ENCODE measurements around the gene NR6A1. TPM values are rescaled to one million over a fixed set of nuclear protein-coding genes. Genes with fewer than 3 reads are reported as not detected.

NR6A1 gene
- total RNA-seq, 2 experiments from 2014 or later = 0.82 to 1.1 TPM

GRCh38 chr9:124498040-124498439 lies 273.1 kb downstream of the NR6A1 start:
- no peak overlapping the region for H3K27ac Mint-ChIP-seq
- H3K9me3 Mint-ChIP-seq (ENCODE audit: low read depth) = no peaks in the 10 kb centered on the region
- no peak overlapping the region for H3K4me3 Mint-ChIP-seq
- peaks cover 7% of the 10 kb centered on the region for H3K27me3 Mint-ChIP-seq
- peaks cover 17% of the 10 kb centered on the region for H3K4me1 Mint-ChIP-seq
- intact Hi-C loops (cut with DNase I, micrococcal nuclease) = no loop called here
- ChIA-PET POLR2A (no interaction called here), CTCF (no interaction called here)
- no peaks in the 10 kb centered on the region for H3K36me3 Mint-ChIP-seq (ENCODE audit: low read depth)
- ATAC-seq (no peak), DNase-seq (no peak)

GRCh38 chr9:124497441-124497840 lies 273.7 kb downstream of the NR6A1 start:
- DNase-seq (no peak), ATAC-seq (no peak)
- H3K27me3 Mint-ChIP-seq = peaks cover 6% of the 10 kb centered on the region
- no peaks in the 10 kb centered on the region for H3K9me3 Mint-ChIP-seq (ENCODE audit: low read depth)
- intact Hi-C loops (cut with DNase I, micrococcal nuclease) = no loop called here
- ChIA-PET POLR2A (no interaction called here), CTCF (no interaction called here)
- no peaks in the 10 kb centered on the region for H3K36me3 Mint-ChIP-seq (ENCODE audit: low read depth)
- no peak overlapping the region for H3K4me3 Mint-ChIP-seq
- H3K4me1 Mint-ChIP-seq = peaks cover 17% of the 10 kb centered on the region
- H3K27ac Mint-ChIP-seq = no peak overlapping the region

- ATAC-seq (no peak), DNase-seq (no peak)
- ChIA-PET CTCF (no interaction called here), POLR2A (no interaction called here)
- Mint-ChIP-seq H3K27me3 (peaks cover 4% of the 10 kb centered on the region), H3K4me3 (no peak overlapping the region), H3K9me3 (ENCODE audit: low read depth) (no peaks in the 10 kb centered on the region), H3K4me1 (peaks cover 17% of the 10 kb centered on the region), H3K27ac (no peak overlapping the region), H3K36me3 (ENCODE audit: low read depth) (no peaks in the 10 kb centered on the region)
- intact Hi-C loops (cut with DNase I, micrococcal nuclease) = no loop called here
These were observed 274.6 kb downstream of the NR6A1 start for GRCh38 chr9:124496463-124496862.

GRCh38 chr9:124496075-124496449 lies 275.0 kb downstream of the NR6A1 start:
- no peaks in the 10 kb centered on the region for H3K9me3 Mint-ChIP-seq (ENCODE audit: low read depth)
- peaks cover 17% of the 10 kb centered on the region for H3K4me1 Mint-ChIP-seq
- no peaks in the 10 kb centered on the region for H3K36me3 Mint-ChIP-seq (ENCODE audit: low read depth)
- POLR2A ChIA-PET = no interaction called here
- CTCF ChIA-PET = no interaction called here
- H3K4me3 Mint-ChIP-seq = no peak overlapping the region
- H3K27ac Mint-ChIP-seq = no peak overlapping the region
- DNase-seq = no peak
- no peak for ATAC-seq
- intact Hi-C loops (cut with DNase I, micrococcal nuclease) = no loop called here
- H3K27me3 Mint-ChIP-seq = peaks cover 4% of the 10 kb centered on the region

- Mint-ChIP-seq H3K9me3 (ENCODE audit: low read depth) (no peaks in the 10 kb centered on the region), H3K4me3 (no peak overlapping the region), H3K27ac (no peak overlapping the region), H3K4me1 (peaks cover 12% of the 10 kb centered on the region), H3K36me3 (ENCODE audit: low read depth) (no peaks in the 10 kb centered on the region), H3K27me3 (no peaks in the 10 kb centered on the region)
- CTCF ChIA-PET = no interaction called here
- intact Hi-C loops (cut with DNase I, micrococcal nuclease) = no loop called here
- POLR2A ChIA-PET = no interaction called here
- ATAC-seq (no peak), DNase-seq (no peak)
These were observed 275.7 kb downstream of the NR6A1 start for GRCh38 chr9:124495126-124496074.

- DNase-seq (no peak), ATAC-seq (peak; percentile 19)
- no peaks in the 10 kb centered on the region for H3K36me3 Mint-ChIP-seq (ENCODE audit: low read depth)
- ChIA-PET CTCF (interaction anchor here (1.6 kb wide), 1 partner anchor 43 kb away, joined by 5 read pairs; no protein-coding TSS in a partner anchor), POLR2A (interaction anchor here (0.5 kb wide), 1 partner anchor 53 kb away, joined by 6 read pairs; no protein-coding TSS in a partner anchor)
- no peak overlapping the region for H3K27ac Mint-ChIP-seq
- H3K4me3 Mint-ChIP-seq = no peak overlapping the region
- no peaks in the 10 kb centered on the region for H3K27me3 Mint-ChIP-seq
- intact Hi-C loops (cut with DNase I, micrococcal nuclease) = no loop called here
- no peaks in the 10 kb centered on the region for H3K9me3 Mint-ChIP-seq (ENCODE audit: low read depth)
- H3K4me1 Mint-ChIP-seq = peaks cover 9% of the 10 kb centered on the region
These were observed 277.2 kb downstream of the NR6A1 start for GRCh38 chr9:124493794-124494479.

GRCh38 chr9:124493218-124493617 lies 277.9 kb downstream of the NR6A1 start:
- peaks cover 9% of the 10 kb centered on the region for H3K4me1 Mint-ChIP-seq
- ChIA-PET CTCF (interaction anchor here (1.6 kb wide), 1 partner anchor 44 kb away, joined by 5 read pairs; no protein-coding TSS in a partner anchor), POLR2A (no interaction called here)
- no peaks in the 10 kb centered on the region for H3K9me3 Mint-ChIP-seq (ENCODE audit: low read depth)
- DNase-seq = no peak
- ATAC-seq = no peak
- H3K27ac Mint-ChIP-seq = no peak overlapping the region
- intact Hi-C loops (cut with DNase I, micrococcal nuclease) = no loop called here
- H3K4me3 Mint-ChIP-seq = no peak overlapping the region
- H3K27me3 Mint-ChIP-seq = peaks cover under 1% of the 10 kb centered on the region
- H3K36me3 Mint-ChIP-seq (ENCODE audit: low read depth) = no peaks in the 10 kb centered on the region

- CTCF ChIA-PET = no interaction called here
- DNase-seq = no peak
- Mint-ChIP-seq H3K27ac (no peak overlapping the region), H3K4me1 (peaks cover 9% of the 10 kb centered on the region), H3K9me3 (ENCODE audit: low read depth) (no peaks in the 10 kb centered on the region), H3K4me3 (no peak overlapping the region), H3K36me3 (ENCODE audit: low read depth) (no peaks in the 10 kb centered on the region), H3K27me3 (peaks cover 2% of the 10 kb centered on the region)
- POLR2A ChIA-PET = no interaction called here
- no peak for ATAC-seq
- intact Hi-C loops (cut with DNase I, micrococcal nuclease) = no loop called here
These were observed 278.3 kb downstream of the NR6A1 start for GRCh38 chr9:124492818-124493217.

- no peak for DNase-seq
- Mint-ChIP-seq H3K27ac (no peak overlapping the region), H3K36me3 (ENCODE audit: low read depth) (no peaks in the 10 kb centered on the region), H3K4me3 (no peak overlapping the region), H3K27me3 (peaks cover 2% of the 10 kb centered on the region), H3K9me3 (ENCODE audit: low read depth) (no peaks in the 10 kb centered on the region), H3K4me1 (peaks cover 9% of the 10 kb centered on the region)
- POLR2A ChIA-PET = no interaction called here
- CTCF ChIA-PET = no interaction called here
- intact Hi-C loops (cut with DNase I, micrococcal nuclease) = no loop called here
- no peak for ATAC-seq
These were observed 279.8 kb downstream of the NR6A1 start for GRCh38 chr9:124491049-124491975.

GRCh38 chr9:124490004-124490403 lies 281.1 kb downstream of the NR6A1 start:
- ATAC-seq = no peak
- no peak overlapping the region for H3K27ac Mint-ChIP-seq
- H3K36me3 Mint-ChIP-seq (ENCODE audit: low read depth) = no peaks in the 10 kb centered on the region
- intact Hi-C loops (cut with DNase I, micrococcal nuclease) = no loop called here
- H3K4me1 Mint-ChIP-seq = no peaks in the 10 kb centered on the region
- ChIA-PET CTCF (no interaction called here), POLR2A (no interaction called here)
- H3K27me3 Mint-ChIP-seq = peaks cover 2% of the 10 kb centered on the region
- H3K4me3 Mint-ChIP-seq = no peak overlapping the region
- DNase-seq = no peak
- H3K9me3 Mint-ChIP-seq (ENCODE audit: low read depth) = no peaks in the 10 kb centered on the region

- ATAC-seq (no peak), DNase-seq (no peak)
- H3K36me3 Mint-ChIP-seq (ENCODE audit: low read depth) = no peaks in the 10 kb centered on the region
- no peaks in the 10 kb centered on the region for H3K4me1 Mint-ChIP-seq
- CTCF ChIA-PET = no interaction called here
- POLR2A ChIA-PET = no interaction called here
- no peak overlapping the region for H3K4me3 Mint-ChIP-seq
- H3K27me3 Mint-ChIP-seq = peaks cover 2% of the 10 kb centered on the region
- H3K9me3 Mint-ChIP-seq (ENCODE audit: low read depth) = no peaks in the 10 kb centered on the region
- no peak overlapping the region for H3K27ac Mint-ChIP-seq
- intact Hi-C loops (cut with DNase I, micrococcal nuclease) = no loop called here
These were observed 281.9 kb downstream of the NR6A1 start for GRCh38 chr9:124489222-124489621.

Measured in activated CD4-positive, alpha-beta T cell treated with anti-CD3 and anti-CD28 coated beads for 36 hours (primary cell).